Central memory CD4-positive, alpha-beta T cell (primary cell): ENCODE measurements around the gene PAEP.
"Not testable (repeated sequence)": the region's sequence is repeated elsewhere in the genome, so short reads cannot be mapped to it uniquely, and the experiment has no call there.

Experiments used
- DNase-seq: peaks from one replicate; pipeline ENCODE4 v3.0.0; 2022
- total RNA-seq, 3 experiments: gene quantifications; one replicate each; lab custom pipeline; 2026; lab: John Stamatoyannopoulos, UW

PAEP gene
- total RNA-seq = 0 reads per million in 3 experiments

GRCh38 chr9:135561391-135562234 lies at the start of gene PAEP:
Gene PAEP, plus strand, starts transcription at chr9:135561756.
- DNase-seq = no peak

- no peak for DNase-seq
Observed at GRCh38 chr9:135512241-135512603, 49.3 kb upstream of the PAEP start.

- DNase-seq = no peak
Observed at GRCh38 chr9:135512904-135513303, 48.7 kb upstream of the PAEP start.

GRCh38 chr9:135513351-135513846 lies 48.2 kb upstream of the PAEP start:
- no peak for DNase-seq

GRCh38 chr9:135513906-135514305 lies 47.6 kb upstream of the PAEP start:
- not testable (repeated sequence) for DNase-seq

- no peak for DNase-seq
Observed at GRCh38 chr9:135514342-135515082, 47.0 kb upstream of the PAEP start.

GRCh38 chr9:135515083-135515951 lies 46.2 kb upstream of the PAEP start:
- no peak for DNase-seq

- no peak for DNase-seq
Observed at GRCh38 chr9:135516132-135516860, 45.3 kb upstream of the PAEP start.

- no peak for DNase-seq
Observed at GRCh38 chr9:135517407-135517822, 44.1 kb upstream of the PAEP start.

- no peak for DNase-seq
Observed at GRCh38 chr9:135519179-135519971, 42.2 kb upstream of the PAEP start.

- DNase-seq = no peak
Observed at GRCh38 chr9:135520916-135521607, 40.5 kb upstream of the PAEP start, which contains the start of gene LCN1. Gene LCN1, plus strand, starts transcription at chr9:135521440. Its CDS starts 58 bp downstream, at chr9:135521498.

GRCh38 chr9:135521608-135522095 lies 39.9 kb upstream of the PAEP start:
- no peak for DNase-seq

- no peak for DNase-seq
Observed at GRCh38 chr9:135522137-135522877, 39.2 kb upstream of the PAEP start.

GRCh38 chr9:135522931-135523330 lies 38.6 kb upstream of the PAEP start:
- DNase-seq = no peak

- no peak for DNase-seq
Observed at GRCh38 chr9:135523521-135524129, 37.9 kb upstream of the PAEP start.

GRCh38 chr9:135524130-135524861 lies 37.3 kb upstream of the PAEP start:
- DNase-seq = no peak

GRCh38 chr9:135525241-135526088 lies 36.1 kb upstream of the PAEP start:
- no peak for DNase-seq
